ENCODE results near the gene SMCO3.

SMCO3 gene

DNA sequence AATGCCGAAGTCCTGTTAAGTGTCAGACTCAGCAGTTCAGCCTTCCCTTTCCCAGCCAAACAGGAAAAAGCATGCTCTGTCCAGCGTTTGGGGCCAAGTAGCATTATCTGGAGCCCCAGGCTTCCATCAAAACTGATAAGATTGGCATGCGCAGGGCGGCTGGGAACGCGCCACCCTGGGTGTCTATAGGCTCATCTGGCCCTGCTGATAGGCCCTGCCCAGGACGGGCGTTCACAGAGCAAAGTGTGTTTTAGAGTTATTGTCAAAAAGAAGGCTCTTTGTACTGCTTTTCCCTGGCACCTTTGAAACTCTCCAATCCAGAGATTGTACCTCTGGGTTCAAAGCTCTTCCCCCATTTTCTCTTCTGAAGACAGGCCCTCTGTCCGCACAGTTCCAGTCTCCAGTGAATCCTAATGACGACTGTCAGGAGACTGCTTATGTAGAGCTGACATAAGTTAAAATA, 29.5 kb upstream of the SMCO3 start, which contains the start of gene ART4:
ART4 (minus strand) TSS at position 102 of the 463 bp plus-strand sequence. CDS start 413 bp downstream, outside the sequence.
- Histone ChIP-seq H3K4me3 (ENCODE audit: low read length) (no peak within 1 kb of the TSS), H3K4me1 (ENCODE audit: control insufficient read depth, insufficient read depth, low read length) (peaks cover 20% of the 10 kb centered on the region), H3K36me3 (ENCODE audit: control insufficient read depth, insufficient read depth, low read length) (no peaks in the 10 kb centered on the region), H3K27me3 (ENCODE audit: control insufficient read depth, insufficient read depth, low read length) (no peaks in the 10 kb centered on the region), H3K9ac (ENCODE audit: low read length) (no peak within 1 kb of the TSS), H3K9me3 (ENCODE audit: control insufficient read depth, low read length) (no peaks in the 10 kb centered on the region)

DNA sequence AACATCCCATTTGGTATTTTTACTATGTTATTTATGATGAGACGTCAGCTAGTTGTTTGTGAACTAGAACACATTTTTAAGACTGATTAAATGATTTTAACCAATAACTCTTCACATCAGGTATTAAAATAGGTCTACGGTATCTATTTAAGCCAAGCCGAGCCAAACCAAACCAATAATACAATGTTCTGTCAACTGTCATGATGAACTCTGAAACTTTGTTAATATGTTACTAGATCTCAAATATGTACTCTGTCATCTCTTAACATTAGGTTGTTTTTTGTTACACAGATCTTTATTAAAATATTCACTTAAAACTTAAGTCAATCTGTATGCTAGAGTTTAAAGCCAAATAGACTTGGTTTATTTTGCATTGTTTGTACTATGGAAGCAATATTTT, 28.3 kb upstream of the SMCO3 start:
- Histone ChIP-seq H3K9me3 (ENCODE audit: control insufficient read depth, low read length) (no peaks in the 10 kb centered on the region), H3K9ac (ENCODE audit: low read length) (no peak overlapping the region), H3K36me3 (ENCODE audit: control insufficient read depth, insufficient read depth, low read length) (no peaks in the 10 kb centered on the region), H3K4me3 (ENCODE audit: low read length) (no peak overlapping the region), H3K27me3 (ENCODE audit: control insufficient read depth, insufficient read depth, low read length) (no peaks in the 10 kb centered on the region), H3K4me1 (ENCODE audit: control insufficient read depth, insufficient read depth, low read length) (peaks cover 20% of the 10 kb centered on the region)

DNA sequence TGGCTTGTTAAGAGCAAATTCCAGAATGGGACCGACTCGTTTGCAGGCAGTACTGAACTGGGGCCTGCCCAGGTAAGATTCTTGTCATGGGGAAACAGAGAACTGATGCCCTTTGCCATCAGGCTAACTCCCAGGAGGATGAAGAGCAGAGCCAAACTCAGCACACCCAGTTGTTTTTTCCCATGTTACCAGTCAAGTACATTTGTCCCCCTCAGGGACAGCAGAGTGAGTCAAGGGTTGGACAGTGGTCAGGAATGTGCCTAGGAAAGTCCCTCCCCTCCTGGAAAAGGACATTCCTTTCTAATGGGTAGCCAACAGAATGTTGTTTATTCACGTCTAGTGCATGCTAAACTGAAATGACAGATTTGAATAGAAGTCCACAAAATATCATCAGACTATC, 27.8 kb upstream of the SMCO3 start:
- no peaks in the 10 kb centered on the region for H3K27me3 ChIP-seq (ENCODE audit: control insufficient read depth, insufficient read depth, low read length)
- no peaks in the 10 kb centered on the region for H3K36me3 ChIP-seq (ENCODE audit: control insufficient read depth, insufficient read depth, low read length)
- H3K4me3 ChIP-seq (ENCODE audit: low read length) = no peak overlapping the region
- H3K4me1 ChIP-seq (ENCODE audit: control insufficient read depth, insufficient read depth, low read length) = peaks cover 20% of the 10 kb centered on the region
- H3K9me3 ChIP-seq (ENCODE audit: control insufficient read depth, low read length) = no peaks in the 10 kb centered on the region
- no peak overlapping the region for H3K9ac ChIP-seq (ENCODE audit: low read length)

DNA sequence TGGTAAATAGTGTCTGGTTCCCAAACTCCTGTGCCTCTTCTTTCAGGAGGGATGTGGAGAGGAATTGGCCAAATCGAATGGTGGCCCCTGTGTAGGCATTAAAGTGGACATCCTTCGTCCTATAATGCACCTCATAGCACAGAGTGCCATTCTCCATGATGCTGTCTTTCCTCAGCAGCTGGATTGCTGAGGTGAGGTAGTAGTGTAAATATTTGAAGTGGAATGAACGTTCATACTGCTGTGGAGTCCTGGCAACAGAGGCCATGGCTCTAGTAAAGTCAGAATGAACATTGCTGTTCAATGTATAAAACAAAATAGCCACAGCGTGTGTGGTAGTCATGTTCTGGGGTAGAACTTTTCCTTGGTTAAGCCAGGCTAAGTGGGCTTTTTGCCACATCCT, 26.6 kb upstream of the SMCO3 start:
- peaks cover 20% of the 10 kb centered on the region for H3K4me1 ChIP-seq (ENCODE audit: control insufficient read depth, insufficient read depth, low read length)
- no peaks in the 10 kb centered on the region for H3K27me3 ChIP-seq (ENCODE audit: control insufficient read depth, insufficient read depth, low read length)
- H3K36me3 ChIP-seq (ENCODE audit: control insufficient read depth, insufficient read depth, low read length) = no peaks in the 10 kb centered on the region
- no peak overlapping the region for H3K9ac ChIP-seq (ENCODE audit: low read length)
- no peak overlapping the region for H3K4me3 ChIP-seq (ENCODE audit: low read length)
- no peaks in the 10 kb centered on the region for H3K9me3 ChIP-seq (ENCODE audit: control insufficient read depth, low read length)

DNA sequence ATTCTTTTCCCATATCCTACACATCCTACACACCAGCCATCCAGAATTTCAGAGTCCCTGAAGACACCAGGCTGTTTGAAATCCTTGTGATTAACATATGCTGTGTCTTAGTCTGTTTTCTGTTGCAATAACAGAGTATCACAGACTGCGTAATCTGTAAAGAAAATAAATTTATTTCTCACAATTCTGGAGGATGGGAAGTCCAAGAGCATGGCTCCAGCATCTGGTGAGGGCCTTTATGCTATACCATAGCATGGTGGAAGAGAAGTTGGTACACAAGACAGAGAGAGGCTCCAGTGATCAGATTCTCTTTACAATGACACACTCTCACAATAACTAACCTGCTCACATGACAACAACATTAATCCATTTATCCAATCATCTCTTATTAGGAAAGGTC, 25.3 kb upstream of the SMCO3 start:
- Histone ChIP-seq H3K9me3 (ENCODE audit: control insufficient read depth, low read length) (no peaks in the 10 kb centered on the region), H3K4me3 (ENCODE audit: low read length) (no peak overlapping the region), H3K27me3 (ENCODE audit: control insufficient read depth, insufficient read depth, low read length) (no peaks in the 10 kb centered on the region), H3K4me1 (ENCODE audit: control insufficient read depth, insufficient read depth, low read length) (peaks cover 20% of the 10 kb centered on the region), H3K36me3 (ENCODE audit: control insufficient read depth, insufficient read depth, low read length) (no peaks in the 10 kb centered on the region), H3K9ac (ENCODE audit: low read length) (no peak overlapping the region)

DNA sequence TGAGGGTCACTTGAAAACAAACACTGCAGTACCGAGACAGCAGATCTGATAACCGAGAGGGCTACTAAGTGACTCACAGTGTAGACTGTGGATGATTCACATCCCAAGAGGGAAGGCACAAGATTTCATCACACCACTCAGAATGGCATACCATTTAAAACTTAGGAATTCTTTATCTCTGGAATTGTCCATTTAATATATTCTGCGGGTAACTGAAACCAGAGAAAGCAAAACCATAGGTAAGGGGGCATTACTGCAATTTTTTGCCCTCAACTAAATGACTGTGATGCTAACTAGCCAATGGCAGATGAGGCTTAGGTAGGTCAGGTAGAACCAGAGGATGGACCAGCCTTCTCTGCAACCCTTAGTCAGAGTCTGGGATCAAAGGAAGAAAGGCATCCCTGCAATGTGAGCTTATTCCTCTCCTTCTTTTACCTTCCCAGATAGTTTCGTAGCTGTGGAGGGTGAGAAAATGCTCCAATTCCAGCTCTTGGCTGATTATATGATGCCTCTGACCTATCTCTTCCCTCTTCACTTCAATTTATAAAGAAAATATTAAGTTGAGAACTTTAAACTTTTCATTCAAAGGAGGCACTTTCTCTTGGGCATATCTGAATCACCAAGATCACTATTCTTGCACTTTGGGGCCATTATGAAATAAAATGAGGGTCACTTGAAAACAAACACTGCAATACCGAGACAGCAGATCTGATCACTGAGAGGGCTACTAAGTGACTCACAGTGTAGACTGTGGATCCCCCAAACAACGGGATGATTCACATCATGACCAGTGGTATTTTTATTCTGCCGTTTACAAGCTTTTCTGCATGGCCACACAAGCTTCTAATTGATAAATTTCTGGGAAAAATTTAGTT, 22.6 kb upstream of the SMCO3 start:
- H3K4me3 ChIP-seq (ENCODE audit: low read length) = no peak overlapping the region
- no peaks in the 10 kb centered on the region for H3K36me3 ChIP-seq (ENCODE audit: control insufficient read depth, insufficient read depth, low read length)
- H3K27me3 ChIP-seq (ENCODE audit: control insufficient read depth, insufficient read depth, low read length) = no peaks in the 10 kb centered on the region
- H3K4me1 ChIP-seq (ENCODE audit: control insufficient read depth, insufficient read depth, low read length) = peaks cover under 1% of the 10 kb centered on the region
- H3K9me3 ChIP-seq (ENCODE audit: control insufficient read depth, low read length) = no peaks in the 10 kb centered on the region
- no peak overlapping the region for H3K9ac ChIP-seq (ENCODE audit: low read length)

GRCh38 chr12:14834509-14834908, 20.5 kb upstream of the SMCO3 start:
- Histone ChIP-seq H3K9ac (ENCODE audit: low read length) (no peak overlapping the region), H3K27me3 (ENCODE audit: control insufficient read depth, insufficient read depth, low read length) (no peaks in the 10 kb centered on the region), H3K4me1 (ENCODE audit: control insufficient read depth, insufficient read depth, low read length) (no peaks in the 10 kb centered on the region), H3K4me3 (ENCODE audit: low read length) (no peak overlapping the region), H3K9me3 (ENCODE audit: control insufficient read depth, low read length) (no peaks in the 10 kb centered on the region), H3K36me3 (ENCODE audit: control insufficient read depth, insufficient read depth, low read length) (no peaks in the 10 kb centered on the region)

DNA sequence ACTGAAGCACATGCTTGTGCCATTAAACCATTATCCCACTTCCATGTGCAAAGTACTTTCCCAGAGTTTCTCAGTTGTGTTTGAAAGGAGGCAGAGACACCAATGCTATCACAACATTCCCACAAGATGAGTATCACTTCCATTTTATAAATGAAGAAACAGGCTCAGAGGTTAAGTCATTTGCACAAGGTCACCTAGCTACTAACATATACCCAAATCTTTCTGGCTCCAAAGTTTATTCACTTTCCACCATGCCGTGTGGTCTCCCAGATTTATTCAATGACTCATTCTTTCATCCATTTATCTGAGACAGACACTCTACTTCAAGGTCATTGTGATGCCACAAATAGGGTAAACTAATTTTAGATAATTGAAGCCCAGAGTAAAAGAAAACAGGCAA, 20.0 kb upstream of the SMCO3 start:
- no peaks in the 10 kb centered on the region for H3K4me1 ChIP-seq (ENCODE audit: control insufficient read depth, insufficient read depth, low read length)
- no peaks in the 10 kb centered on the region for H3K27me3 ChIP-seq (ENCODE audit: control insufficient read depth, insufficient read depth, low read length)
- H3K36me3 ChIP-seq (ENCODE audit: control insufficient read depth, insufficient read depth, low read length) = no peaks in the 10 kb centered on the region
- no peaks in the 10 kb centered on the region for H3K9me3 ChIP-seq (ENCODE audit: control insufficient read depth, low read length)
- no peak overlapping the region for H3K9ac ChIP-seq (ENCODE audit: low read length)
- H3K4me3 ChIP-seq (ENCODE audit: low read length) = no peak overlapping the region

- no peaks in the 10 kb centered on the region for H3K9me3 ChIP-seq (ENCODE audit: control insufficient read depth, low read length)
- H3K27me3 ChIP-seq (ENCODE audit: control insufficient read depth, insufficient read depth, low read length) = no peaks in the 10 kb centered on the region
- H3K36me3 ChIP-seq (ENCODE audit: control insufficient read depth, insufficient read depth, low read length) = no peaks in the 10 kb centered on the region
- H3K4me1 ChIP-seq (ENCODE audit: control insufficient read depth, insufficient read depth, low read length) = no peaks in the 10 kb centered on the region
- H3K4me3 ChIP-seq (ENCODE audit: low read length) = no peak overlapping the region
- H3K9ac ChIP-seq (ENCODE audit: low read length) = no peak overlapping the region
Observed at GRCh38 chr12:14833336-14833735, 19.4 kb upstream of the SMCO3 start.

DNA sequence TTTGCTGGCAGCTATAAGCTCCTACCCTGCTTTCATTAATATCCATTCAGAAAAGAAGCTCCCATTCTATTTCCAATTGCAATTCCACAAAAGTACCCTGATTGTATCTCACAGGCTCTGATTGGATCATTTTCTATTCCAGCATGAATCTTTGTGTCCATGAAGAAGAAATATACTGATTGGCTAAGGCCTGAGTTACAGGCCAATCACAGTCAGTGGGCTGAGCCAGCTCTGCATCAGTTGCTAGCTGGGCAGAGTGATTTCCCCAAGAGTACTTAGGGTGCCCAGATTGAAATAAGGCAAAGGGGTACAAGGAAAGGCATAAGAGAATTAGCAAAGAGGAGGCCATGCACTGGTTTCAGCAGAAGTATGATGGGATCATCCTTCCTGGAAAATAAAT, 14.9 kb upstream of the SMCO3 start:
- Histone ChIP-seq H3K36me3 (ENCODE audit: control insufficient read depth, insufficient read depth, low read length) (no peaks in the 10 kb centered on the region), H3K9ac (ENCODE audit: low read length) (no peak overlapping the region), H3K27me3 (ENCODE audit: control insufficient read depth, insufficient read depth, low read length) (no peaks in the 10 kb centered on the region), H3K9me3 (ENCODE audit: control insufficient read depth, low read length) (no peaks in the 10 kb centered on the region), H3K4me1 (ENCODE audit: control insufficient read depth, insufficient read depth, low read length) (no peaks in the 10 kb centered on the region), H3K4me3 (ENCODE audit: low read length) (no peak overlapping the region)

- Histone ChIP-seq H3K27me3 (ENCODE audit: control insufficient read depth, insufficient read depth, low read length) (no peaks in the 10 kb centered on the region), H3K4me1 (ENCODE audit: control insufficient read depth, insufficient read depth, low read length) (no peaks in the 10 kb centered on the region)
Observed at GRCh38 chr12:14827043-14827442, 13.1 kb upstream of the SMCO3 start.

GRCh38 chr12:14826491-14826890, 12.5 kb upstream of the SMCO3 start:
- no peaks in the 10 kb centered on the region for H3K36me3 ChIP-seq (ENCODE audit: control insufficient read depth, insufficient read depth, low read length)
- H3K9ac ChIP-seq (ENCODE audit: low read length) = no peak overlapping the region
- no peaks in the 10 kb centered on the region for H3K4me1 ChIP-seq (ENCODE audit: control insufficient read depth, insufficient read depth, low read length)
- H3K4me3 ChIP-seq (ENCODE audit: low read length) = no peak overlapping the region
- no peaks in the 10 kb centered on the region for H3K9me3 ChIP-seq (ENCODE audit: control insufficient read depth, low read length)
- H3K27me3 ChIP-seq (ENCODE audit: control insufficient read depth, insufficient read depth, low read length) = no peaks in the 10 kb centered on the region

More at GRCh38 chr12:14827043-14827442, 13.1 kb upstream of the SMCO3 start:
- Histone ChIP-seq H3K36me3 (ENCODE audit: control insufficient read depth, insufficient read depth, low read length) (no peaks in the 10 kb centered on the region), H3K9ac (ENCODE audit: low read length) (no peak overlapping the region), H3K4me3 (ENCODE audit: low read length) (no peak overlapping the region), H3K9me3 (ENCODE audit: control insufficient read depth, low read length) (no peaks in the 10 kb centered on the region)
